Measurements from ENCODE around the gene LASP1NB.

Gene LASP1NB

DNA sequence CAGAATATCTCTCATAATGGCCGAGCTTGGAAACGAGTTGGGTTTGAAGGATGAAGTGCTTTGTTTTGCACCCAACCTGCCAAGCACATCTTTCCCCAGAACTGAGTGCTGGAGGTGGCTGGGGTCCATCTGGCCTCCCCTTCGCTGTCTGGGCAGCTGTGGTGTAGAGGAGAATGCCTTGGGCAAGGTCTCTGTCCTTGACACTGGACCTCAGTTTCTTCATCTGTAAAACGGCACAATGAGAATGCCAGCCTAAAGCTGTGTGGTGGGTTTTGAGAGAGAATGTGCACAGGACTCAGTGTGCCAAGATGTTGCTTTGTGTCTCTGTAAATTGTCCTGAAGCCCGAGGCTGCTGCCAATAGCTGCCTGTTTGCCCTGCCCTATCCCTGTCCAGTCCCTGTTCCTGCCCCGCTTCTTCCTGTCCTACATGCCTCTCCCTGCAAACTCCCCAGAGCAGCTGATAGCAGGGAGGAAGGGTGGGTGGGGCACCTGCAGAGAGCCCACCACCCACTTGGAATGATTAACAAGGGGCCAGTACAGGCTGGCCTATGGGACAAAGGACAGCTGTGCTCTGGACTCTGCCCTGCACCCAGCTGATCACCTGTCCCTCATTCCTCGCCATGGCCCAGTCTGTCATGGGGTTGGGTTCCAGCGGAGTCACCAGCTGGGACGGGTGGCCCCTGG lies 40.2 kb upstream of the LASP1NB start:
- H4K20me1 ChIP-seq (replicated peaks; ENCODE audit: control insufficient read depth, extremely low read depth, insufficient read depth, low read length), result no peaks in the 10 kb centered on the region
- H3K4me3 ChIP-seq (replicated peaks in 1 of 3; ENCODE audit: insufficient read depth in 1 of 3, low read depth in 1 of 3, low read length in 3 of 3), result no peak overlapping the region
- TF ChIP-seq POLR2A (IDR thresholded peaks at IDR 0.05; ENCODE audit: low read depth, low read length), result no peak
- peaks cover 86% of the 10 kb centered on the region for H3K79me2 ChIP-seq (ENCODE audit: control insufficient read depth, insufficient read depth, low read length)
- POLR2A ChIA-PET, result no interaction called here
- CTCF ChIA-PET, result interaction anchor here (1.0 to 1.8 kb wide), 4 partner anchors 9 to 15 kb away, joined by 3 to 5 read pairs (median 5); partner anchors contain the start of gene LASP1
- H3K9ac ChIP-seq (replicated peaks; ENCODE audit: extremely low read depth, insufficient read depth, low read length), result no peak overlapping the region
- FAIRE-seq, result no peak
- peaks cover 21% of the 10 kb centered on the region for H3K4me1 ChIP-seq (ENCODE audit: control insufficient read depth, extremely low read depth, insufficient read depth, low read length)
- H3K4me2 ChIP-seq (ENCODE audit: insufficient read depth, low read length), result no peak overlapping the region
- H3K9me3 ChIP-seq (replicated peaks; ENCODE audit: control insufficient read depth, insufficient read depth, low read length), result no peaks in the 10 kb centered on the region
- no peak for DNase-seq (ENCODE audit: low read depth, low spot score)
- dilution Hi-C loops (cut with MboI; ENCODE audit: extremely low pct_ligation_motif_present, low sequenced_read_pairs) (no loop called here), intact Hi-C loops (cut with micrococcal nuclease) (no loop called here)
- H3K27ac ChIP-seq (ENCODE audit: insufficient read depth, low read depth, low read length), result no peak overlapping the region
- no peaks in the 10 kb centered on the region for H3K9me1 ChIP-seq (replicated peaks; ENCODE audit: control insufficient read depth, extremely low read depth, insufficient read depth, low read length)
- H2AFZ ChIP-seq (ENCODE audit: low read depth, low read length), result no peak overlapping the region
- peaks cover 11 to 39% of the 10 kb centered on the region in 2 experiments for H3K36me3 ChIP-seq (ENCODE audit: control insufficient read depth in 2 of 2, extremely low read depth in 1 of 2, insufficient read depth in 2 of 2, low read length in 2 of 2)
- no TSS peak for BruUV-seq (replicated peaks)
- H3K27me3 ChIP-seq (ENCODE audit: control insufficient read depth in 2 of 2, insufficient read depth in 2 of 2, low read length in 2 of 2), result no peaks in the 10 kb centered on the region

DNA sequence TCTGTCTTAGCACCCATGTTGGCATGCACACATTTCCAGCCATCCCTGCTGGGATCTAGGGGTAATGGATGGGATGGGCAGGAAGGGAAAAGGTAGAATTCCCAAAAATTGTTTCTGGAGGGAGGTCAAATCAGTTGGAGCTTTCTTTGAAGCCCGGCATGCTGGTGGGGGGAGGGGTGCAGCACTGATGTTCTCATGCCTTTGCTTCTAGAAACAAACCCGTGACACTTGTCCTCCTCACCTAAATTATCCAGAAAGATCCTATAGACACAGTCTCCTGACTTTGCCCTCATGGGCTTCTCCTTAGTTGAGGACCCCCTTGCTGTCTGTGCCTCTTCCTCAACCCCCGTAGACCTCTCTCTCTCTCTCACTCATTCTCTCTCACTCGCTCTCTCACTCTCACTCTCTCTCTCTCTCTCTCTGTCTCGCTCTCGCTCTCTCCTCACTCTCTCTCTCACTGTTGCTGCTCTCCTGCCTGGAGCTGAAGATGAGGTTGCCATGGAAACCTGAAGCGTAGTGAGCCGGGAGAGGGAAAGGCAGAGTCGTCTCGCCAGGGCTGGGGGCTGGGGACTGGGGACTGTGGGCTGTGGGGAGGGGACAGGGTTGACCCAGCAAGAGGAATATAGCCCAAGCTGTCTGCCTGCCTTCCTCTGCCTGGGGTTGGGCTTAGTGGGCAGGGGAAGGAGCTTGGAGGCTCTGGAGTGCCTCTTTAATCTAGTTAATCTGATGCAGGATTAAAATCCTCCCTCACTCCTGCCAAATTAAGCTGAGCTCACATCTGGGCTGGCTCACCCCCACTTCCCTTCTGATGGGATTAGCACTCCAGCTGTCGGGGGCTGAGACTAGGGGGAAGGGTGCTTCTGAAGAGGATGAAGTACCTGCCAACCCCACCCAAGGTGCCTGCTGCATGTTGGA lies 39.4 kb upstream of the LASP1NB start:
- peaks cover 13% of the 10 kb centered on the region for H3K4me1 ChIP-seq (ENCODE audit: control insufficient read depth, extremely low read depth, insufficient read depth, low read length)
- FAIRE-seq (no peak), DNase-seq (ENCODE audit: low read depth, low spot score) (no peak)
- no peak overlapping the region for H3K9ac ChIP-seq (replicated peaks; ENCODE audit: extremely low read depth, insufficient read depth, low read length)
- ChIA-PET POLR2A (no interaction called here), CTCF (interaction anchor here (1.0 to 1.8 kb wide), 4 partner anchors 8 to 16 kb away, joined by 3 to 5 read pairs (median 5); partner anchors contain the start of gene LASP1)
- no TSS peak for BruUV-seq (replicated peaks)
- TF ChIP-seq EZH2 (IDR thresholded peaks at IDR 0.05; ENCODE audit: borderline replicate concordance, low read depth, low read length, severe bottlenecking) (no peak), JUN (IDR thresholded peaks at IDR 0.05; ENCODE audit: borderline replicate concordance, insufficient read depth, insufficient read length, low read depth) (no peak), FOS (IDR thresholded peaks at IDR 0.05; ENCODE audit: borderline replicate concordance, insufficient read depth, low read length) (no peak), POLR2A (IDR thresholded peaks at IDR 0.05; ENCODE audit: low read depth, low read length) (no peak), POLR2AphosphoS5 (IDR thresholded peaks at IDR 0.05; ENCODE audit: insufficient read depth, low read depth, low read length) (no peak), MYC (IDR thresholded peaks at IDR 0.05; ENCODE audit: low read depth, low read length) (no peak), GATA2 (IDR thresholded peaks at IDR 0.05; ENCODE audit: insufficient read depth, insufficient read length, low read depth, low read length) (no peak)
- TF ChIP-seq, protein P1, sequence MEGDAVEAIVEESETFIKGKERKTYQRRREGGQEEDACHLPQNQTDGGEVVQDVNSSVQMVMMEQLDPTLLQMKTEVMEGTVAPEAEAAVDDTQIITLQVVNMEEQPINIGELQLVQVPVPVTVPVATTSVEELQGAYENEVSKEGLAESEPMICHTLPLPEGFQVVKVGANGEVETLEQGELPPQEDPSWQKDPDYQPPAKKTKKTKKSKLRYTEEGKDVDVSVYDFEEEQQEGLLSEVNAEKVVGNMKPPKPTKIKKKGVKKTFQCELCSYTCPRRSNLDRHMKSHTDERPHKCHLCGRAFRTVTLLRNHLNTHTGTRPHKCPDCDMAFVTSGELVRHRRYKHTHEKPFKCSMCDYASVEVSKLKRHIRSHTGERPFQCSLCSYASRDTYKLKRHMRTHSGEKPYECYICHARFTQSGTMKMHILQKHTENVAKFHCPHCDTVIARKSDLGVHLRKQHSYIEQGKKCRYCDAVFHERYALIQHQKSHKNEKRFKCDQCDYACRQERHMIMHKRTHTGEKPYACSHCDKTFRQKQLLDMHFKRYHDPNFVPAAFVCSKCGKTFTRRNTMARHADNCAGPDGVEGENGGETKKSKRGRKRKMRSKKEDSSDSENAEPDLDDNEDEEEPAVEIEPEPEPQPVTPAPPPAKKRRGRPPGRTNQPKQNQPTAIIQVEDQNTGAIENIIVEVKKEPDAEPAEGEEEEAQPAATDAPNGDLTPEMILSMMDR (IDR thresholded peaks at IDR 0.05; ENCODE audit: extremely low read depth in 1 of 2, insufficient read depth in 1 of 2, low read depth in 1 of 2, low read length in 2 of 2), result no peak
- TF ChIP-seq, protein P2, sequence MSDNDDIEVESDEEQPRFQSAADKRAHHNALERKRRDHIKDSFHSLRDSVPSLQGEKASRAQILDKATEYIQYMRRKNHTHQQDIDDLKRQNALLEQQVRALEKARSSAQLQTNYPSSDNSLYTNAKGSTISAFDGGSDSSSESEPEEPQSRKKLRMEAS (IDR thresholded peaks at IDR 0.05; ENCODE audit: insufficient read depth, insufficient read length), result no peak
- H3K36me3 ChIP-seq (ENCODE audit: control insufficient read depth in 2 of 2, extremely low read depth in 1 of 2, insufficient read depth in 2 of 2, low read length in 2 of 2), result peaks cover 10 to 46% of the 10 kb centered on the region in 2 experiments
- no peak overlapping the region for H3K4me2 ChIP-seq (ENCODE audit: insufficient read depth, low read length)
- dilution Hi-C loops (cut with MboI; ENCODE audit: extremely low pct_ligation_motif_present, low sequenced_read_pairs) (no loop called here), intact Hi-C loops (cut with micrococcal nuclease) (no loop called here)
- H4K20me1 ChIP-seq (replicated peaks; ENCODE audit: control insufficient read depth, extremely low read depth, insufficient read depth, low read length), result no peaks in the 10 kb centered on the region
- no peak overlapping the region for H3K4me3 ChIP-seq (replicated peaks in 1 of 3; ENCODE audit: insufficient read depth in 1 of 3, low read depth in 1 of 3, low read length in 3 of 3)
- no peaks in the 10 kb centered on the region for H3K9me3 ChIP-seq (replicated peaks; ENCODE audit: control insufficient read depth, insufficient read depth, low read length)
- H3K27me3 ChIP-seq (ENCODE audit: control insufficient read depth in 2 of 2, insufficient read depth in 2 of 2, low read length in 2 of 2), result no peaks in the 10 kb centered on the region
- H3K79me2 ChIP-seq (ENCODE audit: control insufficient read depth, insufficient read depth, low read length), result peaks cover 78% of the 10 kb centered on the region
- no peak overlapping the region for H3K27ac ChIP-seq (ENCODE audit: insufficient read depth, low read depth, low read length)
- H2AFZ ChIP-seq (ENCODE audit: low read depth, low read length), result no peak overlapping the region
- no peaks in the 10 kb centered on the region for H3K9me1 ChIP-seq (replicated peaks; ENCODE audit: control insufficient read depth, extremely low read depth, insufficient read depth, low read length)

Measured in endothelial cell of umbilical vein (primary cell).